Cardiac muscle cell (in vitro differentiated cells and primary cell): ENCODE measurements around the gene OR52D1. TPM values are rescaled to one million over a fixed set of nuclear protein-coding genes. Genes with fewer than 3 reads are reported as not detected.

Experiments used
- DNase-seq, 2 donors: peaks; one replicate each; pipeline versions ENCODE4 v3.0.0 to v3.0.0-alpha.2; 2010 to 2017; ENCODE audit warnings: low read depth in 1 of 2, low spot score in 1 of 2
- H3K27ac ChIP-seq: fragments of 200-600 bp; sonication (generic); 2 replicates; pipeline ENCODE4 v1.5.1; 2016
- H3K27me3 ChIP-seq: fragments of 200-600 bp; sonication (generic); 2 replicates; pipeline ENCODE4 v1.6.0; 2016; ENCODE audit warnings: control low read depth
- H3K36me3 ChIP-seq: fragments of 200-600 bp; sonication (generic); 2 replicates; pipeline ENCODE4 v1.5.1; 2016; ENCODE audit warnings: control low read depth
- H3K4me1 ChIP-seq: fragments of 200-600 bp; sonication (generic); 2 replicates; pipeline ENCODE4 v1.8.1; 2017; ENCODE audit warnings: low read depth, mild to moderate bottlenecking, mixed run types
- H3K4me3 ChIP-seq: fragments of 200-600 bp; sonication (generic); 2 replicates; pipeline ENCODE4 v1.5.1; 2016; ENCODE audit warnings: mild to moderate bottlenecking
- H3K9me3 ChIP-seq: fragments of 200-600 bp; sonication (generic); 2 replicates; pipeline ENCODE4 v1.5.1; 2017; ENCODE audit warnings: low read depth, mild to moderate bottlenecking, control low read depth
- polyA plus RNA-seq: library from polyadenylated mRNA; unstranded; fragments of >200 nt; fragmentation: Nextera tagmentation; extraction: Ambion mirVana; gene quantifications from 2 replicates; pipeline ENCODE4 v1.2.1, GENCODE V29; 2016
- total RNA-seq: library from RNA; depleted of rRNA; stranded (reverse); fragments of >200 nt; gene quantifications from 2 replicates; pipeline ENCODE4 v1.2.3, GENCODE V29; 2016
- TF ChIP-seq, protein P1 (sequence below): IDR thresholded peaks from 2 replicates; pipeline ENCODE4 v1.5.1; 2012; ENCODE audit warnings: low read depth, mild to moderate bottlenecking, low read length

Gene OR52D1
- total and polyA plus RNA-seq, 2 experiments from 2014 or later: not detected

GRCh38 chr11:5460983-5461621 is 27.4 kb upstream of the OR52D1 start:
- Histone ChIP-seq H3K4me1 (no peaks in the 10 kb centered on the region), H3K4me3 (no peak overlapping the region), H3K36me3 (no peaks in the 10 kb centered on the region), H3K27me3 (no peaks in the 10 kb centered on the region), H3K9me3 (no peaks in the 10 kb centered on the region), H3K27ac (no peak overlapping the region)
- TF ChIP-seq, protein P1, sequence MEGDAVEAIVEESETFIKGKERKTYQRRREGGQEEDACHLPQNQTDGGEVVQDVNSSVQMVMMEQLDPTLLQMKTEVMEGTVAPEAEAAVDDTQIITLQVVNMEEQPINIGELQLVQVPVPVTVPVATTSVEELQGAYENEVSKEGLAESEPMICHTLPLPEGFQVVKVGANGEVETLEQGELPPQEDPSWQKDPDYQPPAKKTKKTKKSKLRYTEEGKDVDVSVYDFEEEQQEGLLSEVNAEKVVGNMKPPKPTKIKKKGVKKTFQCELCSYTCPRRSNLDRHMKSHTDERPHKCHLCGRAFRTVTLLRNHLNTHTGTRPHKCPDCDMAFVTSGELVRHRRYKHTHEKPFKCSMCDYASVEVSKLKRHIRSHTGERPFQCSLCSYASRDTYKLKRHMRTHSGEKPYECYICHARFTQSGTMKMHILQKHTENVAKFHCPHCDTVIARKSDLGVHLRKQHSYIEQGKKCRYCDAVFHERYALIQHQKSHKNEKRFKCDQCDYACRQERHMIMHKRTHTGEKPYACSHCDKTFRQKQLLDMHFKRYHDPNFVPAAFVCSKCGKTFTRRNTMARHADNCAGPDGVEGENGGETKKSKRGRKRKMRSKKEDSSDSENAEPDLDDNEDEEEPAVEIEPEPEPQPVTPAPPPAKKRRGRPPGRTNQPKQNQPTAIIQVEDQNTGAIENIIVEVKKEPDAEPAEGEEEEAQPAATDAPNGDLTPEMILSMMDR: no peak
- DNase-seq: no peak

DNA sequence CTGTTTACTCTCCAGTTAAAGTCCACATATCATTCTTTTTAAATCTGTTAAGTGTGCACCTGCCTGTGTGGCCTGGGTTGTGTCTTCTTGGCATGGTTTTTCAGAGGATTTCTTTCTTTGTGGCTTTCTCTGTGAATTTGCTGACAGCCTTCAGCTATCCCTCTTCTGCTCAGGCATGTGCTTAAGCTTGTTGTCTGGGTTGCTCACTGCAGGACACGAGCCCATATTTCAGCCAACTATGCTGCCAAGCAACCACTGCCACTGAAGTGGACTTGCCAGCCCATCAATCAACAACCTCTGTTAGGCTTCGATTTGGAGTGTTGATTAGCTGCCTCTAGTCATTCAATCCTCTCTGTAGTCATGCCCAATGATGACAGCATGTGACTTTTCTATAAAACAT is 21.0 kb upstream of the OR52D1 start:
- TF ChIP-seq, protein P1: no peak
- Histone ChIP-seq H3K27ac (no peak overlapping the region), H3K27me3 (no peaks in the 10 kb centered on the region), H3K9me3 (no peaks in the 10 kb centered on the region), H3K4me1 (no peaks in the 10 kb centered on the region), H3K36me3 (no peaks in the 10 kb centered on the region), H3K4me3 (no peak overlapping the region)
- no peak for DNase-seq

DNA sequence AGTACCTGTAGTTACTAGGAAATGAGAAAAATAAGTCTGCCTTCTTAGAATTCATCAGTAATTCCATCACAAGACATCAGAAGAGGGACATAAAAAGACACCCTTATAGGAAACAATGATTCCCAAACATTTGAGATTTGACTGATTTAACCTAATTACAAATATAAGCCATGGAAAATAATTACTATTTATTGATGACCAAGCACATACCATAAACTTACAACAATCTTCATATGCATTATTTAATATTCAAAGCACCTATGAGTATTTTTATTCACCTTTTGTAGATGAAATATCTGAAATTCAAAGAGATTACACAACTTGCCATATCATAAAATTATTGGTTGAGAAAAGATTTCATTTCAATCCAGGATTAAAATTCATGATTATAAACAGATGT is 14.6 kb upstream of the OR52D1 start:
- no peaks in the 10 kb centered on the region for H3K36me3 ChIP-seq
- no peak overlapping the region for H3K4me3 ChIP-seq
- H3K9me3 ChIP-seq: no peaks in the 10 kb centered on the region
- no peaks in the 10 kb centered on the region for H3K4me1 ChIP-seq
- H3K27me3 ChIP-seq: no peaks in the 10 kb centered on the region
- TF ChIP-seq, protein P1: no peak
- H3K27ac ChIP-seq: no peak overlapping the region
- DNase-seq: no peak

- TF ChIP-seq, protein P1: peak; percentile 83
- H3K27ac ChIP-seq: no peak overlapping the region
- no peaks in the 10 kb centered on the region for H3K36me3 ChIP-seq
- peak; percentile 62 to 74 for DNase-seq
- H3K9me3 ChIP-seq: no peaks in the 10 kb centered on the region
- no peaks in the 10 kb centered on the region for H3K4me1 ChIP-seq
- H3K27me3 ChIP-seq: no peaks in the 10 kb centered on the region
- no peak overlapping the region for H3K4me3 ChIP-seq
Observed at GRCh38 chr11:5476186-5476819, 12.2 kb upstream of the OR52D1 start.

DNA sequence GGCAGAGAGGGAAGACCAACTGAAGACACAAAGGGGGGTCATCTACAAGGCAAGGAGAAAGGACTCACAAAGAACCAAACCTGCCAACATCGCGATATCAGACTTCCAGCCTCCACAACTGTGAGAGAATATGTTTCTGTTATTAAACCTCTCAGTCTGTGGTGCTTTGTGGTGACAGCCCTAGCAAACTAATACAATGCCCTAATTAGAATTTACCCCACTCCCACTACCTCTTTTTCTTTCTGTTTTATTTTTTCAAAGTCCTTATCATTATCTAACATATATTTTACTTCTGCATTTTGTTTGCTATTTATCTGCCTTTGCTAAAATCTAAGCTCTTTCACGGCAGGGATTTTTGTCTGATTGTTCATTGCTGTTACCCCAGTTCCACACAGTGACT is 2.5 kb upstream of the OR52D1 start:
- TF ChIP-seq, protein P1: no peak
- no peak overlapping the region for H3K4me3 ChIP-seq
- no peaks in the 10 kb centered on the region for H3K27me3 ChIP-seq
- H3K9me3 ChIP-seq: no peaks in the 10 kb centered on the region
- no peak overlapping the region for H3K27ac ChIP-seq
- no peaks in the 10 kb centered on the region for H3K36me3 ChIP-seq
- H3K4me1 ChIP-seq: no peaks in the 10 kb centered on the region
- DNase-seq: no peak
